ENCODE measurements around the gene SMU1.

SMU1 gene

DNA sequence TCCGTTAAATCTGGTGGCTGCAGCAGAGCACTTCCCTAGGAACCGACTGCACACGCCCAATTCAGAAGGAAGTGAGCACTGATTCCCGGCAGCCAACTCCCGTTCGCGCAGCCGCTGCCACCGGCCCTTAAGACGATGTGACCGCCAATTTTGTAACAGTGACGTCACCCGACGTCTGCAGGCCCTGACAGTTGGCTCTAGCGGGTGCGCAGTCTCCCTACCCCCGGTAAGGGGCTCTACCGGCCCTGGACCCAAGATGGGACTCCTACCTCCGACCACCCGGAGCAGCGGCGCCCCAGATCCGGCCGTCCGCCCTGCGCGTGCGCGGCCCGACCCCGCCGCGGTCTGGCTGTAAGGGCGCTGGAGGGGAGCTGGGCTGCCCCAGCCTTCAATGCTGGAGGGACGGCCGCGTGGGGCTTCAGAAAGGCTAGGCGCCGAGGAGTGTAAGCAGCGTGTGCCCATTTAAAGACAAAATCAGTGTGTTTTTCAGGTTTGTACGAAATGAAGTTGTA is 32.3 kb downstream of the SMU1 start (continued):
- TF ChIP-seq, protein P1, sequence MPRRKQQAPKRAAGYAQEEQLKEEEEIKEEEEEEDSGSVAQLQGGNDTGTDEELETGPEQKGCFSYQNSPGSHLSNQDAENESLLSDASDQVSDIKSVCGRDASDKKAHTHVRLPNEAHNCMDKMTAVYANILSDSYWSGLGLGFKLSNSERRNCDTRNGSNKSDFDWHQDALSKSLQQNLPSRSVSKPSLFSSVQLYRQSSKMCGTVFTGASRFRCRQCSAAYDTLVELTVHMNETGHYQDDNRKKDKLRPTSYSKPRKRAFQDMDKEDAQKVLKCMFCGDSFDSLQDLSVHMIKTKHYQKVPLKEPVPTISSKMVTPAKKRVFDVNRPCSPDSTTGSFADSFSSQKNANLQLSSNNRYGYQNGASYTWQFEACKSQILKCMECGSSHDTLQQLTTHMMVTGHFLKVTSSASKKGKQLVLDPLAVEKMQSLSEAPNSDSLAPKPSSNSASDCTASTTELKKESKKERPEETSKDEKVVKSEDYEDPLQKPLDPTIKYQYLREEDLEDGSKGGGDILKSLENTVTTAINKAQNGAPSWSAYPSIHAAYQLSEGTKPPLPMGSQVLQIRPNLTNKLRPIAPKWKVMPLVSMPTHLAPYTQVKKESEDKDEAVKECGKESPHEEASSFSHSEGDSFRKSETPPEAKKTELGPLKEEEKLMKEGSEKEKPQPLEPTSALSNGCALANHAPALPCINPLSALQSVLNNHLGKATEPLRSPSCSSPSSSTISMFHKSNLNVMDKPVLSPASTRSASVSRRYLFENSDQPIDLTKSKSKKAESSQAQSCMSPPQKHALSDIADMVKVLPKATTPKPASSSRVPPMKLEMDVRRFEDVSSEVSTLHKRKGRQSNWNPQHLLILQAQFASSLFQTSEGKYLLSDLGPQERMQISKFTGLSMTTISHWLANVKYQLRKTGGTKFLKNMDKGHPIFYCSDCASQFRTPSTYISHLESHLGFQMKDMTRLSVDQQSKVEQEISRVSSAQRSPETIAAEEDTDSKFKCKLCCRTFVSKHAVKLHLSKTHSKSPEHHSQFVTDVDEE (CRISPR knock-in tag; IDR thresholded peaks at IDR 0.05): peak; percentile 69; the same call in 1 of the 2 replicates
- no peak for TF ChIP-seq OSR1 (CRISPR knock-in tag; IDR thresholded peaks at IDR 0.05)
- 0 out of 2 replicates have a peak, but pooled peaks have one; percentile 42 for TF ChIP-seq ZFP30 (CRISPR knock-in tag; IDR thresholded peaks at IDR 0.05)
- peak; percentile 40; the same call in 1 of the 2 replicates for TF ChIP-seq ZNF565 (CRISPR knock-in tag; conservative IDR thresholded peaks at IDR 0.05; ENCODE audit: low read depth)
- TF ChIP-seq GLIS3 (CRISPR knock-in tag; IDR thresholded peaks at IDR 0.05): peak; percentile 67; the same call in 1 of the 2 replicates
- no peak for TF ChIP-seq TOX (CRISPR knock-in tag; IDR thresholded peaks at IDR 0.05; ENCODE audit: borderline replicate concordance)

DNA sequence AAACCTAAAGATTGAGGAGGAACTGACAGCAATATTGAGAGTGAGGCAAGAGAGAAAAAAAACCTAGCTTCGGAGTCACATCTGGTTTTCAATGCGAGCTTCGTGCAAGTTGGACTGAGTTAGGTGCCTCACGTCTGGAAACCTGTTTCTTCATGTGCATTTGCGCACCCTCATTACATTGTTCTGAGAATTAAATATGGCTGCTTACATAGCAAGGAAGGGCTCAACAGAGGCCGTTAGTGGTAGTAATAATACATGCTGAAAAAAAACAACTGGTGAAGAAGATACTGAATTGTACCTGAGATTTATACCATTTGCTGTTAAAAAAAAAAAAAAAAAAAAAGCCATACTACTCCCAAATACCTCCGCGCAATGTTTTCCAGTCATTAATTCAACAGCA is 32.8 kb downstream of the SMU1 start:
- TF ChIP-seq, protein P2, sequence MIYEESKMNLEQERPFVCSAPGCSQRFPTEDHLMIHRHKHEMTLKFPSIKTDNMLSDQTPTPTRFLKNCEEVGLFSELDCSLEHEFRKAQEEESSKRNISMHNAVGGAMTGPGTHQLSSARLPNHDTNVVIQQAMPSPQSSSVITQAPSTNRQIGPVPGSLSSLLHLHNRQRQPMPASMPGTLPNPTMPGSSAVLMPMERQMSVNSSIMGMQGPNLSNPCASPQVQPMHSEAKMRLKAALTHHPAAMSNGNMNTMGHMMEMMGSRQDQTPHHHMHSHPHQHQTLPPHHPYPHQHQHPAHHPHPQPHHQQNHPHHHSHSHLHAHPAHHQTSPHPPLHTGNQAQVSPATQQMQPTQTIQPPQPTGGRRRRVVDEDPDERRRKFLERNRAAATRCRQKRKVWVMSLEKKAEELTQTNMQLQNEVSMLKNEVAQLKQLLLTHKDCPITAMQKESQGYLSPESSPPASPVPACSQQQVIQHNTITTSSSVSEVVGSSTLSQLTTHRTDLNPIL (CRISPR knock-in tag; IDR thresholded peaks at IDR 0.05; ENCODE audit: low read depth): no peak
- TF ChIP-seq ZNF565 (CRISPR knock-in tag; conservative IDR thresholded peaks at IDR 0.05; ENCODE audit: low read depth) (no peak), TCF4 (CRISPR knock-in tag; IDR thresholded peaks at IDR 0.05; ENCODE audit: borderline replicate concordance) (no peak), CSDC2 (CRISPR knock-in tag; IDR thresholded peaks at IDR 0.05) (no peak), ESRRG (CRISPR knock-in tag; IDR thresholded peaks at IDR 0.05) (no peak), PPARA (CRISPR knock-in tag; IDR thresholded peaks at IDR 0.05; ENCODE audit: borderline replicate concordance) (no peak), BACH2 (CRISPR knock-in tag; IDR thresholded peaks at IDR 0.05; ENCODE audit: borderline replicate concordance) (no peak)
- peak; percentile 8 for ATAC-seq

DNA sequence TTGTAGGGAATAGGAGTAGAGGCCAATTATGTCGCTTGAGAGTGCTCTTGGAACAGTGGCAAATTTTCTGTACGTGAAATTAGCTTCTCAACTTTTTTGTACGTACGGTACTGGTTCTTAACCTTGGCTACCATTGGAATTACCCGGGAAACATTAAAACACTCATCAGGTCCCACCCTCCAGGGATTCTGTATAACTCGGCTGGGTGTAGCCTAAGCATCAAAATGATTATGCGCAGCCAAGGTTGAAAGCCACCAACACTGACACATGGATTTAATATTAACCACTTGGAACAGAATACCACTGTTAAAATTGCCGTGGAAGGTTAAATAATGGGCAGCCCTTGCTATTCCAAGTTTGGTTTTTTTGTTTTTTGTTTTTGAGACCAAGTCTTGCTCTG is 34.0 kb downstream of the SMU1 start:
- TF ChIP-seq TOX (CRISPR knock-in tag; IDR thresholded peaks at IDR 0.05; ENCODE audit: borderline replicate concordance): no peak
- TF ChIP-seq ZC3H10 (CRISPR knock-in tag; IDR thresholded peaks at IDR 0.05): no peak
- no peak for TF ChIP-seq ZNF565 (CRISPR knock-in tag; conservative IDR thresholded peaks at IDR 0.05; ENCODE audit: low read depth)
- TF ChIP-seq ARNTL (CRISPR knock-in tag; IDR thresholded peaks at IDR 0.05; ENCODE audit: borderline replicate concordance, low read depth): no peak
- TF ChIP-seq, protein P3, sequence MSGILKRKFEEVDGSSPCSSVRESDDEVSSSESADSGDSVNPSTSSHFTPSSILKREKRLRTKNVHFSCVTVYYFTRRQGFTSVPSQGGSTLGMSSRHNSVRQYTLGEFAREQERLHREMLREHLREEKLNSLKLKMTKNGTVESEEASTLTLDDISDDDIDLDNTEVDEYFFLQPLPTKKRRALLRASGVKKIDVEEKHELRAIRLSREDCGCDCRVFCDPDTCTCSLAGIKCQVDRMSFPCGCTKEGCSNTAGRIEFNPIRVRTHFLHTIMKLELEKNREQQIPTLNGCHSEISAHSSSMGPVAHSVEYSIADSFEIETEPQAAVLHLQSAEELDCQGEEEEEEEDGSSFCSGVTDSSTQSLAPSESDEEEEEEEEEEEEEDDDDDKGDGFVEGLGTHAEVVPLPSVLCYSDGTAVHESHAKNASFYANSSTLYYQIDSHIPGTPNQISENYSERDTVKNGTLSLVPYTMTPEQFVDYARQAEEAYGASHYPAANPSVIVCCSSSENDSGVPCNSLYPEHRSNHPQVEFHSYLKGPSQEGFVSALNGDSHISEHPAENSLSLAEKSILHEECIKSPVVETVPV (CRISPR knock-in tag; IDR thresholded peaks at IDR 0.05): no peak
- no peak for TF ChIP-seq PPARA (CRISPR knock-in tag; IDR thresholded peaks at IDR 0.05; ENCODE audit: borderline replicate concordance)
- TF ChIP-seq, protein P2 (CRISPR knock-in tag; IDR thresholded peaks at IDR 0.05; ENCODE audit: low read depth): no peak
- no peak for TF ChIP-seq SNAI2 (CRISPR knock-in tag; IDR thresholded peaks at IDR 0.05)
- TF ChIP-seq GLIS3 (CRISPR knock-in tag; IDR thresholded peaks at IDR 0.05): no peak
- TF ChIP-seq BACH2 (CRISPR knock-in tag; IDR thresholded peaks at IDR 0.05; ENCODE audit: borderline replicate concordance): no peak
- TF ChIP-seq OSR1 (CRISPR knock-in tag; IDR thresholded peaks at IDR 0.05): no peak
- no peak for TF ChIP-seq RARB (CRISPR knock-in tag; IDR thresholded peaks at IDR 0.05)
- TF ChIP-seq, protein P4, sequence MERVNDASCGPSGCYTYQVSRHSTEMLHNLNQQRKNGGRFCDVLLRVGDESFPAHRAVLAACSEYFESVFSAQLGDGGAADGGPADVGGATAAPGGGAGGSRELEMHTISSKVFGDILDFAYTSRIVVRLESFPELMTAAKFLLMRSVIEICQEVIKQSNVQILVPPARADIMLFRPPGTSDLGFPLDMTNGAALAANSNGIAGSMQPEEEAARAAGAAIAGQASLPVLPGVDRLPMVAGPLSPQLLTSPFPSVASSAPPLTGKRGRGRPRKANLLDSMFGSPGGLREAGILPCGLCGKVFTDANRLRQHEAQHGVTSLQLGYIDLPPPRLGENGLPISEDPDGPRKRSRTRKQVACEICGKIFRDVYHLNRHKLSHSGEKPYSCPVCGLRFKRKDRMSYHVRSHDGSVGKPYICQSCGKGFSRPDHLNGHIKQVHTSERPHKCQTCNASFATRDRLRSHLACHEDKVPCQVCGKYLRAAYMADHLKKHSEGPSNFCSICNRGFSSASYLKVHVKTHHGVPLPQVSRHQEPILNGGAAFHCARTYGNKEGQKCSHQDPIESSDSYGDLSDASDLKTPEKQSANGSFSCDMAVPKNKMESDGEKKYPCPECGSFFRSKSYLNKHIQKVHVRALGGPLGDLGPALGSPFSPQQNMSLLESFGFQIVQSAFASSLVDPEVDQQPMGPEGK (CRISPR knock-in tag; IDR thresholded peaks at IDR 0.05; ENCODE audit: borderline replicate concordance): no peak
- ATAC-seq: no peak
